CD4-positive, alpha-beta T cell (primary cell): Measurements from ENCODE around the gene HIGD1A. TPM values are rescaled to one million over a fixed set of nuclear protein-coding genes. Genes with fewer than 3 reads are reported as not detected.

Experiments used
- ATAC-seq: fragments of 200-7000 bp; cut with Tn5 transposase; one replicate; pipeline ENCODE4 v1.10.0; 2022; ENCODE audit warnings: mild to moderate bottlenecking; ENCODE audit not compliant: poor library complexity
- CTCF ChIA-PET: fragments of 350-600 bp; sonication (Branson Sonifier 250); formaldehyde crosslinking; loops from one replicate; lab custom pipeline; 2021; ENCODE audit warnings: antibody characterized with exemption, inconsistent platforms; lab: Charles Lee
- POLR2A ChIA-PET: fragments of 350-600 bp; sonication (Branson Sonifier 250); formaldehyde crosslinking; loops from one replicate; lab custom pipeline; 2021; ENCODE audit warnings: antibody characterized with exemption, inconsistent platforms; lab: Charles Lee
- DNase-seq, 14 experiments: peaks; one replicate each; pipeline ENCODE4 v3.0.0-alpha.2; 2013 to 2020; ENCODE audit warnings: mixed read lengths in 2 of 14
- H3K27ac ChIP-seq, 2 donors: one replicate each; pipeline versions ENCODE4 v1.5.1 to v1.7.0; 2013; ENCODE audit warnings: low read length in 2 of 2, low read depth in 1 of 2, mild to moderate bottlenecking in 1 of 2
- H3K27me3 ChIP-seq, 2 experiments: 1 replicate in 1 of 2; 2 replicates in 1 of 2; pipeline versions ENCODE4 v1.6.1 to v1.7.0; 2013; ENCODE audit warnings: low read length in 2 of 2, control low read depth in 1 of 2, mild to moderate bottlenecking in 1 of 2, moderate library complexity in 1 of 2; ENCODE audit not compliant: insufficient read depth in 2 of 2, control insufficient read depth in 1 of 2
- H3K36me3 ChIP-seq: one replicate; pipeline ENCODE4 v1.6.1; 2013; ENCODE audit warnings: low read length, control low read depth; ENCODE audit not compliant: insufficient read depth
- H3K4me1 ChIP-seq: one replicate; pipeline ENCODE4 v1.6.1; 2013; ENCODE audit warnings: low read length, control low read depth; ENCODE audit not compliant: insufficient read depth
- H3K4me3 ChIP-seq: one replicate; pipeline ENCODE4 v1.5.1; 2013; ENCODE audit warnings: mild to moderate bottlenecking, low read length, moderate library complexity
- H3K9me3 ChIP-seq, 2 experiments: 1 replicate in 1 of 2; 2 replicates in 1 of 2; pipeline versions ENCODE4 v1.6.1 to v1.7.0; 2013; ENCODE audit warnings: low read length in 2 of 2, mild to moderate bottlenecking in 2 of 2, control low read depth in 1 of 2, moderate library complexity in 1 of 2; ENCODE audit not compliant: control insufficient read depth in 1 of 2, insufficient read depth in 1 of 2
- H3K27ac Mint-ChIP-seq: one replicate; pipeline ENCODE4 v1.8.0; 2020; ENCODE audit warnings: mixed read lengths
- H3K27me3 Mint-ChIP-seq: one replicate; pipeline ENCODE4 v1.8.0; 2021; ENCODE audit warnings: mixed read lengths
- H3K36me3 Mint-ChIP-seq: one replicate; pipeline ENCODE4 v1.8.0; 2021; ENCODE audit warnings: low read depth, mixed read lengths
- H3K4me1 Mint-ChIP-seq: one replicate; pipeline ENCODE4 v1.8.0; 2021; ENCODE audit warnings: low read depth, mixed read lengths
- H3K4me3 Mint-ChIP-seq: one replicate; pipeline ENCODE4 v1.8.0; 2020; ENCODE audit warnings: mild to moderate bottlenecking, mixed read lengths
- H3K9me3 Mint-ChIP-seq: one replicate; pipeline ENCODE4 v1.8.0; 2020; ENCODE audit warnings: mixed read lengths
- intact Hi-C, 2 experiments: fragments of 100-400 bp; cut with DNase I in 1 of 2; cut with micrococcal nuclease in 1 of 2; formaldehyde crosslinking; loops; one replicate each; pipeline versions ENCODE4 v1.15.1 to v1.9.0; 2023 to 2025; cut with DNase I, micrococcal nuclease
- total RNA-seq, 174 experiments: library from RNA in 2 of 174; stranded (reverse) in 2 of 174; gene quantifications; one replicate each; pipeline ENCODE4 v1.2.3 and lab custom pipeline; 2021 to 2026
- TF ChIP-seq, protein P1 (sequence below): fragments of 200-600 bp; IDR thresholded peaks from one replicate; pipeline ENCODE4 v1.8.0; 2022; ENCODE audit warnings: antibody characterized with exemption, mild to moderate bottlenecking

Gene HIGD1A
- total RNA-seq, 2 experiments from 2014 or later: 9.3 to 11.3 TPM

DNA sequence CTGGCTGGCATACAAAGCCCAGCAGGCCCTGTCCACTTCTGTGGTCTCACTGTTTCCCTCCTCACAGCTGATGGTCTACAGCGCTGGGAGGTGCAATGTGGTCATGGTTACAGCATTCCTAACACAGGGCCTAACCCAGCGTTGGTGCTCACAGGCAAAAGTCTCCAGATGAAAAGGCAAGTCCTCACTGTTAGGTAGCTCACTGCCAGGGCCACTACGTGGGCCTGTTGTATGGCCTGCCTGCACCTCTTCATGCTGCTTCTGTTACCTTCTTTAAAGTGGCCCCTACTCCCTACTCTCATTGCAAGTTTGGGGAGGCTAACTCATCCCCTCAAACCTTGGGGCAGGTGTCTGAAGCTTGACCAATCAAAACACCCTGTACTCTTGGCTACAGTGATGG, 62.5 kb downstream of the HIGD1A start:
- H3K36me3 ChIP-seq: no peaks in the 10 kb centered on the region
- ChIA-PET POLR2A (no interaction called here), CTCF (no interaction called here)
- no peak overlapping the region for H3K27ac Mint-ChIP-seq
- no peak for DNase-seq
- H3K4me3 Mint-ChIP-seq: no peak overlapping the region
- no peak overlapping the region for H3K4me3 ChIP-seq
- intact Hi-C loops: loop anchor here in 1 of 2 experiments (5.0 kb wide), 1 partner anchor 89 kb away; the partner anchor contains the start of gene ZBTB47
- H3K27ac ChIP-seq: no peak overlapping the region
- H3K9me3 Mint-ChIP-seq: no peaks in the 10 kb centered on the region
- TF ChIP-seq, protein P1, sequence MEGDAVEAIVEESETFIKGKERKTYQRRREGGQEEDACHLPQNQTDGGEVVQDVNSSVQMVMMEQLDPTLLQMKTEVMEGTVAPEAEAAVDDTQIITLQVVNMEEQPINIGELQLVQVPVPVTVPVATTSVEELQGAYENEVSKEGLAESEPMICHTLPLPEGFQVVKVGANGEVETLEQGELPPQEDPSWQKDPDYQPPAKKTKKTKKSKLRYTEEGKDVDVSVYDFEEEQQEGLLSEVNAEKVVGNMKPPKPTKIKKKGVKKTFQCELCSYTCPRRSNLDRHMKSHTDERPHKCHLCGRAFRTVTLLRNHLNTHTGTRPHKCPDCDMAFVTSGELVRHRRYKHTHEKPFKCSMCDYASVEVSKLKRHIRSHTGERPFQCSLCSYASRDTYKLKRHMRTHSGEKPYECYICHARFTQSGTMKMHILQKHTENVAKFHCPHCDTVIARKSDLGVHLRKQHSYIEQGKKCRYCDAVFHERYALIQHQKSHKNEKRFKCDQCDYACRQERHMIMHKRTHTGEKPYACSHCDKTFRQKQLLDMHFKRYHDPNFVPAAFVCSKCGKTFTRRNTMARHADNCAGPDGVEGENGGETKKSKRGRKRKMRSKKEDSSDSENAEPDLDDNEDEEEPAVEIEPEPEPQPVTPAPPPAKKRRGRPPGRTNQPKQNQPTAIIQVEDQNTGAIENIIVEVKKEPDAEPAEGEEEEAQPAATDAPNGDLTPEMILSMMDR: no peak
- H3K9me3 ChIP-seq: no peaks in the 10 kb centered on the region
- H3K4me1 ChIP-seq: peaks cover 24% of the 10 kb centered on the region
- ATAC-seq: no peak
- H3K36me3 Mint-ChIP-seq: no peaks in the 10 kb centered on the region
- H3K4me1 Mint-ChIP-seq: peaks cover 23% of the 10 kb centered on the region
- no peaks in the 10 kb centered on the region for H3K27me3 Mint-ChIP-seq
- H3K27me3 ChIP-seq: no peaks in the 10 kb centered on the region

DNA sequence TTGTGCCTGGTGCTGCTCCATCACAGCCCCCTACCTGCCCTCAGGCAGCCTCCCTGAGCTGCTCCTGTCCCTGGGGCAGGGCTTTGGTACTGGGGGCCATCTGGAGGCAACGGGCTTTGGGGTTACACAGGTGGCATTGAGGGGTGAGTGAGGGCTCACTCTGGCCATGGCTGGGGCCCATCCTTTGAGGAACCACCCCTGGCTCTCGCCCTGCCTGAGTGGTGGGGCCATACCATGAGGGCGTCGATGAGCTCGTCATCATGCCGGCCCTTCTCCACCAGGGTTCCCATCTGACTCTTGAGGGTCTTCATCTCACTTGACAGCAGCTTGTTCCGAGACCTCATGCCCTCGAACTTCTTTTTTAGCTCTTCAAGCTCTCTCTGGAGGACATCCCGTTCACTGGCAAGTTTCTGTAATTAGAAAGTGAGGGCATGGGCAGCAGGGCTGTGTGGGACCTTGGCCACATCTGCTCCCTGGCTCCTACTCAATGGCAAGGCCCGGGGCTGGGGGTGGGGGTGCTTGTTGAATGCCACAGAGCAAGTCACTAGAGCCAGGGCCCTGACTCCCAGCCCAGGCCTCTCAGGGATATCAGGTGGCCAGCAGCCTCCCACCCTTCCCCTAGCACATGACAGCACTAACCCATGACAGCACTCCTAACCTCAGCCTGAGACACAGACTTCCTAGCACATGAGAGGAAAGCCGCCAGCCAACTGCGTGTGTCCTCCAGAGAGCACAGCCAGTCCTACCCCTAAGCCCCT, 64.7 kb downstream of the HIGD1A start:
- ATAC-seq: no peak
- Histone ChIP-seq H3K9me3 (peaks cover 0 to 3% of the 10 kb centered on the region in 2 experiments), H3K27ac (no peak overlapping the region), H3K4me3 (no peak overlapping the region), H3K36me3 (no peaks in the 10 kb centered on the region), H3K27me3 (no peaks in the 10 kb centered on the region), H3K4me1 (peaks cover 6% of the 10 kb centered on the region)
- TF ChIP-seq, protein P1: no peak
- ChIA-PET CTCF (no interaction called here), POLR2A (no interaction called here)
- H3K4me1 Mint-ChIP-seq: peaks cover 11% of the 10 kb centered on the region
- H3K27me3 Mint-ChIP-seq: no peaks in the 10 kb centered on the region
- no peak overlapping the region for H3K27ac Mint-ChIP-seq
- H3K9me3 Mint-ChIP-seq: no peaks in the 10 kb centered on the region
- intact Hi-C loops: loop anchor here in 1 of 2 experiments (5.0 kb wide), 1 partner anchor 87 kb away; the partner anchor contains the start of gene ZBTB47
- H3K4me3 Mint-ChIP-seq: no peak overlapping the region
- peak in 1 of 14 experiments; percentile 6 for DNase-seq
- H3K36me3 Mint-ChIP-seq: no peaks in the 10 kb centered on the region

DNA sequence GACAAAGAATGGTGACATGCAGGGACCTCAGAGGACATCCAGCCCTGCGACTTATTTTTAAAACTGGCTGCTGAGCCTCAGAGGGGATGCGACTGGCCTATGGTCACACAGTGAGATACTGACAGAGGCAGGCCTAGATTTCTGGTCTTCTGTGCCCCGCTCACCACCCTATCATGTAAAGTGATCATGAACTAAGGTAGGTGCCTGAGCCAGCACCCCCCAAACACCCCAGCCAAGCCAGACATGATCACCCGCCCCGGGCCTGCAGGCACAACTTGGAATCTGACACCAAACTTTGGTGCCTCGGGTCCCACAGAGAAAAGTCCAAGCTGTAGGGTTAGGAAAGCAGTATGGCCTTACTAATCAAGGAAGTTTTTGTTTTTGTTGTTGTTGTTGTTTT, 67.8 kb downstream of the HIGD1A start:
- Mint-ChIP-seq H3K36me3 (no peaks in the 10 kb centered on the region), H3K27me3 (no peaks in the 10 kb centered on the region), H3K27ac (no peak overlapping the region), H3K4me3 (no peak overlapping the region), H3K4me1 (no peaks in the 10 kb centered on the region), H3K9me3 (no peaks in the 10 kb centered on the region)
- peaks cover 0 to 3% of the 10 kb centered on the region in 2 experiments for H3K9me3 ChIP-seq
- H3K36me3 ChIP-seq: no peaks in the 10 kb centered on the region
- H3K4me3 ChIP-seq: no peak overlapping the region
- intact Hi-C loops: no loop called here
- ChIA-PET CTCF (no interaction called here), POLR2A (no interaction called here)
- DNase-seq: no peak
- H3K27ac ChIP-seq: no peak overlapping the region
- no peaks in the 10 kb centered on the region for H3K27me3 ChIP-seq
- TF ChIP-seq, protein P1: no peak
- no peaks in the 10 kb centered on the region for H3K4me1 ChIP-seq
- no peak for ATAC-seq
